CD8-positive, alpha-beta memory T cell (primary cell): ENCODE measurements around the gene CFAP52. TPM values are rescaled to one million over a fixed set of nuclear protein-coding genes. Genes with fewer than 3 reads are reported as not detected.
A peak's percentile ranks its signal among the peaks of the same experiment; 100 is the strongest.
"Not testable (repeated sequence)": the region's sequence is repeated elsewhere in the genome, so short reads cannot be mapped to it uniquely, and the experiment has no call there.

Experiments
- CTCF ChIA-PET: fragments of 350-600 bp; sonication (Branson Sonifier 250); formaldehyde crosslinking; loops from one replicate; lab custom pipeline; 2021; ENCODE audit warnings: antibody characterized with exemption; lab: Charles Lee
- POLR2A ChIA-PET: fragments of 350-600 bp; sonication (Branson Sonifier 250); formaldehyde crosslinking; loops from one replicate; lab custom pipeline; 2021; ENCODE audit warnings: antibody characterized with exemption; lab: Charles Lee
- DNase-seq, 5 donors: peaks; one replicate each; pipeline versions ENCODE4 v3.0.0 to v3.0.0-alpha.2; 2020 to 2022; ENCODE audit warnings: mixed read lengths in 1 of 5
- H3K27ac ChIP-seq: one replicate; pipeline ENCODE4 v1.7.0; 2013; ENCODE audit warnings: low read depth, mild to moderate bottlenecking, low read length, moderate library complexity
- H3K27me3 ChIP-seq: 2 replicates; pipeline ENCODE4 v1.7.0; 2013; ENCODE audit warnings: low read length, mild to moderate bottlenecking; ENCODE audit not compliant: insufficient read depth, poor library complexity, severe bottlenecking
- H3K36me3 ChIP-seq: 2 replicates; pipeline ENCODE4 v1.7.0; 2013; ENCODE audit warnings: mild to moderate bottlenecking, low read length, moderate library complexity; ENCODE audit not compliant: insufficient read depth
- H3K4me1 ChIP-seq: 2 replicates; pipeline ENCODE4 v1.7.0; 2013; ENCODE audit warnings: mild to moderate bottlenecking, low read length, moderate library complexity; ENCODE audit not compliant: insufficient read depth
- H3K4me3 ChIP-seq: 2 replicates; pipeline ENCODE4 v1.7.0; 2013; ENCODE audit warnings: mild to moderate bottlenecking, low read length
- H3K9me3 ChIP-seq: 2 replicates; pipeline ENCODE4 v1.7.0; 2013; ENCODE audit warnings: mild to moderate bottlenecking, low read length
- H3K27ac Mint-ChIP-seq, 8 donors: one replicate each; pipeline ENCODE4 v1.8.0; 2020 to 2021; ENCODE audit warnings: mixed read lengths in 8 of 8, mild to moderate bottlenecking in 6 of 8, inconsistent platforms in 3 of 8, moderate library complexity in 3 of 8
- H3K27me3 Mint-ChIP-seq, 2 donors: one replicate each; pipeline ENCODE4 v1.8.0; 2020 to 2021; ENCODE audit warnings: mixed read lengths in 2 of 2, mild to moderate bottlenecking in 1 of 2, moderate library complexity in 1 of 2
- H3K36me3 Mint-ChIP-seq, 3 donors: one replicate each; pipeline ENCODE4 v1.8.0; 2020 to 2021; ENCODE audit warnings: mixed read lengths in 3 of 3, inconsistent platforms in 1 of 3, mild to moderate bottlenecking in 1 of 3
- H3K4me1 Mint-ChIP-seq, 3 donors: one replicate each; pipeline ENCODE4 v1.8.0; 2020 to 2021; ENCODE audit warnings: mixed read lengths in 3 of 3, inconsistent platforms in 1 of 3, mild to moderate bottlenecking in 1 of 3
- H3K4me3 Mint-ChIP-seq, 7 donors: one replicate each; pipeline ENCODE4 v1.8.0; 2020 to 2021; ENCODE audit warnings: mixed read lengths in 7 of 7, mild to moderate bottlenecking in 6 of 7, moderate library complexity in 4 of 7, inconsistent platforms in 2 of 7
- H3K9me3 Mint-ChIP-seq, 5 donors: one replicate each; pipeline ENCODE4 v1.8.0; 2020 to 2022; ENCODE audit warnings: mixed read lengths in 5 of 5, mild to moderate bottlenecking in 3 of 5, moderate library complexity in 2 of 5, inconsistent platforms in 1 of 5
- polyA plus RNA-seq: library from polyadenylated mRNA; unstranded; fragments of 300-500 nt; fragmentation: Illumina TruSeq; gene quantifications from one replicate; pipeline ENCODE4 v1.2.3, GENCODE V29; 2021
- total RNA-seq, 2 experiments: library from RNA; stranded (reverse); gene quantifications; one replicate each; pipeline ENCODE4 v1.2.3, GENCODE V29; 2021

Gene CFAP52
- total and polyA plus RNA-seq, 3 experiments from 2014 or later: not detected

DNA sequence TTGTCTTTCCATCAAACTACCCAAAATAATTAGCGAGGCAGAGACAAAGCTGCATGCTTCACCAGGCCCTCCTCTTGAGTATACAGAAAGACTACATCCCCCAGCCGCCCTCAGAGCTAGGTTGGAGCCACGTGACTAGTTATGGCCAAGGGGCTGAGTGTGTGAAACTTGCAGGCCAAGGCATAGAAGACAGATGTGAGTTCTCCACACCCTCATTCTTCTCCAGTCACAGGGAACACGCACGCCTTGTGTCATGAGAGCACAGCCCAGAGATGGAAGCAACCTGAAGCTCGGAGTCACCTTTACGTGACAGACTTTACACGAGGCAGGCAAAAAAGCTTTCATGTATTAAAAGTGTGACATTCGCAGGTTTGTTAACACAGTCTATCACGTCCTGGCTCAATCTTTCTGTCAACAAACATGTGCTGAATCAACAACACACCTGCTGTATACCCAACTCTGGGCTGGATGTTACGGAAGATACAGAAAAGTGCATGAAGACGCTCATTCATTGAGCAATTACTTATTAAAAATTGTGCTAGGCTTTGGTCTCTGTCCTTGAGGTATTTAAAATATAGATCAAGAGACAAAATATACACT lies 39.2 kb upstream of the CFAP52 start:
- H3K4me1 Mint-ChIP-seq: peaks cover 0 to 4% (median 2%) of the 10 kb centered on the region in 3 donors
- H3K4me3 Mint-ChIP-seq: no peak overlapping the region
- Histone ChIP-seq H3K4me3 (no peak overlapping the region), H3K27me3 (no peaks in the 10 kb centered on the region), H3K36me3 (no peaks in the 10 kb centered on the region), H3K27ac (no peak overlapping the region), H3K4me1 (no peaks in the 10 kb centered on the region), H3K9me3 (no peaks in the 10 kb centered on the region)
- H3K27me3 Mint-ChIP-seq: no peaks in the 10 kb centered on the region
- H3K9me3 Mint-ChIP-seq: no peaks in the 10 kb centered on the region
- H3K36me3 Mint-ChIP-seq: peaks cover 11 to 28% (median 18%) of the 10 kb centered on the region in 3 donors
- ChIA-PET POLR2A (no interaction called here), CTCF (no interaction called here)
- DNase-seq: no peak
- H3K27ac Mint-ChIP-seq: peak overlapping the region in 1 of 8 donors; percentile 0

- H3K9me3 Mint-ChIP-seq: no peaks in the 10 kb centered on the region
- DNase-seq: no peak
- H3K4me1 Mint-ChIP-seq: peaks cover 0 to 4% (median 2%) of the 10 kb centered on the region in 3 donors
- no peak overlapping the region for H3K4me3 Mint-ChIP-seq
- no peak overlapping the region for H3K4me3 ChIP-seq
- peaks cover 11 to 35% (median 23%) of the 10 kb centered on the region in 3 donors for H3K36me3 Mint-ChIP-seq
- H3K27me3 ChIP-seq: no peaks in the 10 kb centered on the region
- POLR2A ChIA-PET: no interaction called here
- H3K27me3 Mint-ChIP-seq: no peaks in the 10 kb centered on the region
- H3K4me1 ChIP-seq: no peaks in the 10 kb centered on the region
- H3K27ac Mint-ChIP-seq: no peak overlapping the region
- CTCF ChIA-PET: no interaction called here
- no peaks in the 10 kb centered on the region for H3K36me3 ChIP-seq
- no peaks in the 10 kb centered on the region for H3K9me3 ChIP-seq
- H3K27ac ChIP-seq: no peak overlapping the region
Measured at GRCh38 chr17:9538626-9539025, 37.8 kb upstream of the CFAP52 start.

- Histone ChIP-seq H3K4me1 (no peaks in the 10 kb centered on the region), H3K36me3 (no peaks in the 10 kb centered on the region), H3K27me3 (no peaks in the 10 kb centered on the region), H3K9me3 (no peaks in the 10 kb centered on the region), H3K27ac (no peak overlapping the region), H3K4me3 (no peak overlapping the region)
- H3K9me3 Mint-ChIP-seq: no peaks in the 10 kb centered on the region
- peaks cover 0 to 4% (median 2%) of the 10 kb centered on the region in 3 donors for H3K4me1 Mint-ChIP-seq
- H3K4me3 Mint-ChIP-seq: no peak overlapping the region
- H3K36me3 Mint-ChIP-seq: peaks cover 15 to 48% (median 27%) of the 10 kb centered on the region in 3 donors
- ChIA-PET POLR2A (no interaction called here), CTCF (interaction anchor here (1.2 kb wide), 1 partner anchor 11 kb away, joined by 4 read pairs; no protein-coding TSS in a partner anchor)
- DNase-seq: no peak
- no peak overlapping the region for H3K27ac Mint-ChIP-seq
- no peaks in the 10 kb centered on the region for H3K27me3 Mint-ChIP-seq
Measured at GRCh38 chr17:9541718-9542117, 34.7 kb upstream of the CFAP52 start.

GRCh38 chr17:9544221-9544620 lies 32.2 kb upstream of the CFAP52 start:
- H3K9me3 Mint-ChIP-seq: no peaks in the 10 kb centered on the region
- Histone ChIP-seq H3K36me3 (no peaks in the 10 kb centered on the region), H3K4me3 (no peak overlapping the region), H3K27me3 (no peaks in the 10 kb centered on the region), H3K27ac (no peak overlapping the region), H3K9me3 (no peaks in the 10 kb centered on the region), H3K4me1 (no peaks in the 10 kb centered on the region)
- no peak overlapping the region for H3K27ac Mint-ChIP-seq
- CTCF ChIA-PET: no interaction called here
- no peaks in the 10 kb centered on the region for H3K4me1 Mint-ChIP-seq
- peaks cover 15 to 43% (median 19%) of the 10 kb centered on the region in 3 donors for H3K36me3 Mint-ChIP-seq
- no peaks in the 10 kb centered on the region for H3K27me3 Mint-ChIP-seq
- H3K4me3 Mint-ChIP-seq: no peak overlapping the region
- POLR2A ChIA-PET: no interaction called here
- DNase-seq: no peak

DNA sequence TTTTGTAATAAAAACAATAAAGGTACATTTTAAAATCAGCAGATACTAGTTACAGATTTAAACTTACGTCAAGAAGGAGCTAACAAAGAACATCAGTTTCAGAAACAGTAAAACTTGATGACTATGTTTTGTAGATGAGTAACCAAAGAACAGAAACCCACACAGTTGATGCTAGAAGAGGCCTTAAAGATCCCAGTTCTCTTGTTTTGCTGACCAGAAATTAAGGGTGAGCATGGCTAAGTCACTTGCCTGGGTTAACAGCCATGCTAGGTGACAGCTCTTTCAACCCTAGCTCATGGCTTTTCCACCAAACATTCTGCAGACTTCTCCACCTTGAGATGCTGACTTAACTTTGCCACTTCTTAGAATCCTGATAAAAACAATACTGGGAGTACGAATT lies 27.2 kb upstream of the CFAP52 start:
- ChIA-PET POLR2A (no interaction called here), CTCF (no interaction called here)
- no peak overlapping the region for H3K4me3 ChIP-seq
- H3K9me3 Mint-ChIP-seq: no peaks in the 10 kb centered on the region
- no peaks in the 10 kb centered on the region for H3K36me3 ChIP-seq
- no peak overlapping the region for H3K4me3 Mint-ChIP-seq
- H3K4me1 ChIP-seq: no peaks in the 10 kb centered on the region
- no peaks in the 10 kb centered on the region for H3K9me3 ChIP-seq
- H3K36me3 Mint-ChIP-seq: peaks cover 7 to 41% (median 10%) of the 10 kb centered on the region in 3 donors
- DNase-seq: no peak
- no peaks in the 10 kb centered on the region for H3K27me3 Mint-ChIP-seq
- no peaks in the 10 kb centered on the region for H3K27me3 ChIP-seq
- no peaks in the 10 kb centered on the region for H3K4me1 Mint-ChIP-seq
- no peak overlapping the region for H3K27ac Mint-ChIP-seq
- H3K27ac ChIP-seq: no peak overlapping the region

- H3K27ac Mint-ChIP-seq: no peak overlapping the region
Measured at GRCh38 chr17:9553181-9553580, 23.3 kb upstream of the CFAP52 start.

GRCh38 chr17:9553596-9553995 lies 22.8 kb upstream of the CFAP52 start:
- H3K9me3 ChIP-seq: no peaks in the 10 kb centered on the region
- no peak overlapping the region for H3K4me3 Mint-ChIP-seq
- H3K36me3 Mint-ChIP-seq: peaks cover 6 to 54% (median 6%) of the 10 kb centered on the region in 3 donors
- H3K4me1 Mint-ChIP-seq: no peaks in the 10 kb centered on the region
- H3K27ac ChIP-seq: no peak overlapping the region
- no peaks in the 10 kb centered on the region for H3K36me3 ChIP-seq
- H3K27me3 ChIP-seq: no peaks in the 10 kb centered on the region
- DNase-seq: no peak
- CTCF ChIA-PET: no interaction called here
- no peak overlapping the region for H3K27ac Mint-ChIP-seq
- POLR2A ChIA-PET: no interaction called here
- no peaks in the 10 kb centered on the region for H3K4me1 ChIP-seq
- H3K9me3 Mint-ChIP-seq: no peaks in the 10 kb centered on the region
- H3K4me3 ChIP-seq: no peak overlapping the region
- H3K27me3 Mint-ChIP-seq: no peaks in the 10 kb centered on the region

More at GRCh38 chr17:9553181-9553580, 23.3 kb upstream of the CFAP52 start:
- ChIA-PET POLR2A (no interaction called here), CTCF (no interaction called here)
- Histone ChIP-seq H3K36me3 (no peaks in the 10 kb centered on the region), H3K4me3 (no peak overlapping the region), H3K4me1 (no peaks in the 10 kb centered on the region), H3K27me3 (no peaks in the 10 kb centered on the region), H3K9me3 (no peaks in the 10 kb centered on the region), H3K27ac (no peak overlapping the region)
- no peaks in the 10 kb centered on the region for H3K27me3 Mint-ChIP-seq
- no peak overlapping the region for H3K4me3 Mint-ChIP-seq
- H3K4me1 Mint-ChIP-seq: no peaks in the 10 kb centered on the region
- no peaks in the 10 kb centered on the region for H3K9me3 Mint-ChIP-seq
- DNase-seq: no peak
- peaks cover 6 to 54% (median 6%) of the 10 kb centered on the region in 3 donors for H3K36me3 Mint-ChIP-seq

- H3K4me3 Mint-ChIP-seq, POLR2A ChIA-PET, H3K27ac ChIP-seq, H3K4me3 ChIP-seq, H3K36me3 ChIP-seq, H3K4me1 ChIP-seq, H3K27me3 Mint-ChIP-seq, H3K9me3 Mint-ChIP-seq, H3K4me1 Mint-ChIP-seq, H3K9me3 ChIP-seq, H3K27me3 ChIP-seq, H3K27ac Mint-ChIP-seq: not testable (repeated sequence)
- H3K36me3 Mint-ChIP-seq: peaks cover 6 to 52% (median 6%) of the 10 kb centered on the region in 3 donors
- CTCF ChIA-PET: interaction anchor here (1.1 to 1.5 kb wide), 2 partner anchors 11 to 21 kb away, joined by 4 to 6 read pairs; partner anchors contain the start of genes CFAP52 and STX8
- peak; percentile 3 to 55 (median 21) for DNase-seq
Measured at GRCh38 chr17:9554715-9555114, 21.7 kb upstream of the CFAP52 start.
